ENCODE results near the gene SLC9A1.

The SLC9A1 gene

GRCh38 chr1:27060891-27061290 is 94.0 kb downstream of the SLC9A1 start:
- DNase-seq = no peak

GRCh38 chr1:27058966-27059669 is 95.8 kb downstream of the SLC9A1 start:
- DNase-seq = peak; percentile 58

- peak; percentile 59 for DNase-seq
Measured at GRCh38 chr1:27057801-27058625, 96.9 kb downstream of the SLC9A1 start.

GRCh38 chr1:27057389-27057788 is 97.5 kb downstream of the SLC9A1 start:
- DNase-seq = no peak

- DNase-seq = no peak
Measured at GRCh38 chr1:27053977-27054753, 100.8 kb downstream of the SLC9A1 start.

- DNase-seq = no peak
Measured at GRCh38 chr1:27052527-27052926, 102.4 kb downstream of the SLC9A1 start.

GRCh38 chr1:27049607-27050006 is 105.3 kb downstream of the SLC9A1 start:
- DNase-seq = no peak

GRCh38 chr1:27049100-27049499 is 105.8 kb downstream of the SLC9A1 start:
- no peak for DNase-seq

All from eye (tissue), 1 donor.